Cardiac fibroblast (primary cell): ENCODE data around the gene MAGEA10.
"Not testable (repeated sequence)": the region's sequence is repeated elsewhere in the genome, so short reads cannot be mapped to it uniquely, and the experiment has no call there.

Experiments
- DNase-seq, 2 donors: peaks; one replicate each; pipeline versions ENCODE4 v3.0.0 to v3.0.0-alpha.2; 2010; ENCODE audit warnings: low read depth in 2 of 2
- H3K4me3 ChIP-seq, 2 donors: replicated peaks in 1 of 2; 1 replicate in 1 of 2; 2 replicates in 1 of 2; pipeline ENCODE4 v1.5.1; 2011; ENCODE audit warnings: low read depth in 2 of 2, low read length in 2 of 2, mild to moderate bottlenecking in 2 of 2, moderate library complexity in 1 of 2
- TF ChIP-seq, protein P1 (sequence below): IDR thresholded peaks from one replicate; pipeline ENCODE4 v1.5.1; 2011; ENCODE audit warnings: low read depth, mild to moderate bottlenecking, low read length, inconsistent platforms

The MAGEA10 gene

DNA sequence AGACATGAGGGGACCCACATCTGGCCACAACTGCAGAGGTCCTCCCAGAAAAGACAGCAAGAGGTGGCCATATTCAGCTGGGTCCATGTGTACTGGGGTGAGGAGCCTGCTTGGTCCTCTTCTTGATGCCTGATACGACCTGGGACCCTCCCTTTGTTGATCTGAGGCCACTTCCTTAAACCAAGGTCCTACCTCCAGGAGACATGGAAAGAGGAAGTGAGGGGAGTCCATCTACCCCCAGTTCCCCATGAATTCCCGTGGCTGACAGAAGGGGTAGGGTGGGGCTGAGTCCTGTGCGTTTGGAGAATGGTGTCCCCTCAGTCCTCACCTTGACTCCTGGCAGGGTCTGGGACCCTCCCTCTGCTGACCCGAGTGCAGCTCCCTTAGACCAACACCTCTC, 2.1 kb downstream of the MAGEA10 start:
- no peak overlapping the region for H3K4me3 ChIP-seq
- DNase-seq: no peak
- TF ChIP-seq, protein P1, sequence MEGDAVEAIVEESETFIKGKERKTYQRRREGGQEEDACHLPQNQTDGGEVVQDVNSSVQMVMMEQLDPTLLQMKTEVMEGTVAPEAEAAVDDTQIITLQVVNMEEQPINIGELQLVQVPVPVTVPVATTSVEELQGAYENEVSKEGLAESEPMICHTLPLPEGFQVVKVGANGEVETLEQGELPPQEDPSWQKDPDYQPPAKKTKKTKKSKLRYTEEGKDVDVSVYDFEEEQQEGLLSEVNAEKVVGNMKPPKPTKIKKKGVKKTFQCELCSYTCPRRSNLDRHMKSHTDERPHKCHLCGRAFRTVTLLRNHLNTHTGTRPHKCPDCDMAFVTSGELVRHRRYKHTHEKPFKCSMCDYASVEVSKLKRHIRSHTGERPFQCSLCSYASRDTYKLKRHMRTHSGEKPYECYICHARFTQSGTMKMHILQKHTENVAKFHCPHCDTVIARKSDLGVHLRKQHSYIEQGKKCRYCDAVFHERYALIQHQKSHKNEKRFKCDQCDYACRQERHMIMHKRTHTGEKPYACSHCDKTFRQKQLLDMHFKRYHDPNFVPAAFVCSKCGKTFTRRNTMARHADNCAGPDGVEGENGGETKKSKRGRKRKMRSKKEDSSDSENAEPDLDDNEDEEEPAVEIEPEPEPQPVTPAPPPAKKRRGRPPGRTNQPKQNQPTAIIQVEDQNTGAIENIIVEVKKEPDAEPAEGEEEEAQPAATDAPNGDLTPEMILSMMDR: no peak

DNA sequence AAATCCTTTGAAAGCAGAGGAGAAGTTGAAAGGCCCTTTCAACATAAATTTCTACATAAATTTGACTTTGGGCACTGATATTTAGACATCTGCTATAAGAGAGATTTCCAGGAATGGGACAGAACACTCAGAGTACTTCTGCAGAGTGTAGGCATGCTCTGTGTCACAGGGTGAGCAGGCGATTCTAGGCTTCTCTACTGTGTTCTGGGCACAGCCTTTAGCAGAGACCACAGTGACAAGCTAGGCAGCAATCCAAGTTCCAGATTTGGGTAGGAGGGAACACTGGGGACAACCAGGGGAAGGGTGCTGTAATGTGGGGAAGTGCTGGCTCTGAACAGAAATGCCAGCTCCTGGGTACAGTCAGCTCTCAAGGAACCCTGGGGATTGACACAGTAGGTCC, 6.9 kb downstream of the MAGEA10 start:
- TF ChIP-seq, protein P1: no peak
- DNase-seq: no peak
- no peak overlapping the region for H3K4me3 ChIP-seq

DNA sequence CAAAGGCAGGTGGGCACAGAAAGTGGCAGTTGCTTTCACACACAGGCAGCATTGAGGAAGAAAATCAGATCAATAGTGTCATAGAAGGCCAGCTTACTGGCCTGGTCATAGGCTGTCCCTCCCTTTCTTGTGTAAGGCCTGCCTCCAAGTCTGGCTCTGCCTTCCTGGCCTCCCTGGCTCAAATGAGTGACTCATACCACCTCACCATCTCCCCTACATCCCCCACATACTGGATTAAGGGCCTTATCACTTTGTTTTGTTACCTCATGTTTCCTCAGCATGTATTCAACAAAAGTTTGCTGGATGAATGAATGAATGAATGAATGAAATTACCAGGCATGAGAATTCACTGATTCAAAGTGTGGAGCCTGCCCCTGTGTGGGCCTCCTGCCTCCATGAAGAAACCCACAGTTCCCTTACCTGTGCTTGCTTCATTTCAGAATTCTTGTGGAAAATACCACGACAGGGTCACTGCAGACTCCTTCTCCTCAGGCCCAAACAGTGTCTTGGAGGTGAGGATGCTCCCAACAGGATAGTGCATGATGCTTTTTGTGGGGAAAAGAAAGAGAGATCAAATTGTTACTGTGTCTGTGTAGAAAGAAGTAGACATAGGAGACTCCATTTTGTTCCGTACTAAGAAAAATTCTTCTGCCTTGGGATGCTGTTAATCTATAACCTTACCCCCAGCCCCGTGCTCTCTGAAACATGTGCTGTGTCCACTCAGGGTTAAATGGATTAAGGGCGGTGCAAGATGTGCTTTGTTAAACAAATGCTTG, 9.1 kb downstream of the MAGEA10 start:
- H3K4me3 ChIP-seq: not testable (repeated sequence)
- peak; percentile 0 to 12 for DNase-seq

DNA sequence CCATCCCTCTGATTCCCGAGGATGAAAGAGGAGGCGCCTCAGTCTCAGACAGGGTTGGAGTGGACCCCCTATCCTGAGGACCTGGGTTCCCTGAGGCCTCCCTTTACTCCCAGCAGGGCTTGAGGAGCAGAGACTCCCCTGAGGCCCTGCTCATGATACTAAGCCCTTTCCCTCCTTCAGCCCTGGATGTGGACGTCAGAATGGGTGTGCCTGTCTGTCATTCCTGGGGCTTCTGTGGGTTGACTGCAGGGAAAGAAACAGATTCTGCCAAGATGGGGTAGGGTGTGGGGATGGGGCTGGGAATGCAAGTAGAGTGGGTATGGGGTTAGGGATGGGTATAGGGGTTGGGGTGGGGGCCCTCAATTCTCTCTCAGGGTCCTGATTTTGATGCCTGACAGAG, 21.1 kb downstream of the MAGEA10 start:
- no peak for DNase-seq
- H3K4me3 ChIP-seq: no peak overlapping the region
- TF ChIP-seq, protein P1: no peak

DNA sequence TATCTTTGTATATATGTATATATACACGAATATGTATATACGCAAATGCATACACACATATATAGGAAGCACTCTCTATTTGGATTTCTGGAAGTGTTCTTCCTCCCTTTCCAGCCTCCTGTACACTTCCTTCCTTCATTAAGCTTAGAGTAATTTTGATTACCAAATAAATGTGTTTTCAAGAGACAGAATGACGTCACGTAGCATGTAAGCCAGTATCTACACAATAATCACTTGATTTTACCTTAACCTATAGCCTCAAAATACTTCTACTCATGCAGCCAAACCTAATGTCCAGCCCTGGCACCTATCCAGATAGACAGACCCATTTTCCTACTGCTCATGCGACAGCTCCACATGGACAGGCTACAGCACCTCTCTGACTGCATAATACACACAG, 29.9 kb downstream of the MAGEA10 start:
- H3K4me3 ChIP-seq: no peak overlapping the region
- TF ChIP-seq, protein P1: no peak
- no peak for DNase-seq

DNA sequence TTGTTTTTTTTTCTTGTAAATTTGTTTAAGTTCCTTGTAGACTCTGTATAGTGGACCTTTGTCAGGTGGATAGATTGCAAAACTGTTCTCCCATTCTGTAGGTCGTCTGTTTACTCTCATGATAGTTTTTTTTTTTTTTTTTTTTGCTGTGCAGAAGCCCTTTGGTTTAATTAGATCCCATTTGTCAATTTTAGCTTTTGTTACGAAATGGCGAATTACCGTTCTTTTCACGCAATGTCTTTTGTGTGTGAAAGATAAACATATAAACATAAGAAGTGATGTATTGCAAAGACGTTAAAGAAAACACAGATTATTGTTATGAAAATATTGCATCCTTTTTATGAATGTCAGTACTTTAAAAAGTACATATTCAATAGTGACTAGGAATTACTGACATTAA, 34.5 kb downstream of the MAGEA10 start:
- DNase-seq: no peak
- H3K4me3 ChIP-seq: no peak overlapping the region
- TF ChIP-seq, protein P1: no peak

DNA sequence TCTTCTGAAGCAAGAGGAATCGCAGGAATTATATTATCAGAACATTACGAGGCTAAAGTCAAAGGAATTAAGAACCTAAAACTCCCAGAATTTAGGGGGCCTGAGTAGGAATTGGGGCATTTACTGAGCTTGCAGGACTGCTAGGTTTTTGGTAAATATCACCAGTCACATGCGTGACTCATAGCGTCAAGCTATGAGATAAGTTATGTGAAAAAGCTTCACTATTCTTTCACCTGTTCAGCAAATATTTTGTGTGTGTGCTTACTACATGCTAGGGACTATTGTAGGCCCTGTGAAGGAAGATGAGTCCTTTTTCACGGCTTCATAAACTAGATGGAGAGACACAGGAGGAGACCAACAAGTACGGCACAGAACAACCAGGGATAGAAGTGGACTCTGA, 52.2 kb downstream of the MAGEA10 start:
- H3K4me3 ChIP-seq: no peak overlapping the region
- no peak for DNase-seq
- TF ChIP-seq, protein P1: no peak
